ENCODE measurements around the gene KCNJ9.

The KCNJ9 gene

GRCh38 chr1:160081261-160081936 is at the start of gene KCNJ9:
KCNJ9 (plus strand) TSS chr1:160081538; CDS start chr1:160084031, 2,493 bp downstream.
- H3K4me3 ChIP-seq, result no peak within 1 kb of the TSS
- no peak within 1 kb of the TSS for H3K27ac ChIP-seq
- no peak for DNase-seq (ENCODE audit: low spot score)
- no peak for TF ChIP-seq CTCF (IDR thresholded peaks at IDR 0.05)

GRCh38 chr1:160032165-160032820 is 49.0 kb upstream of the KCNJ9 start:
- Histone ChIP-seq H3K4me3 (peak overlapping the region; percentile 98), H3K27ac (peak overlapping the region; percentile 11 to 77)
- TF ChIP-seq CTCF (IDR thresholded peaks at IDR 0.05), result no peak
- no peak for DNase-seq (ENCODE audit: low spot score)

GRCh38 chr1:160040476-160040875 is 40.9 kb upstream of the KCNJ9 start:
- Histone ChIP-seq H3K4me3 (no peak overlapping the region), H3K27ac (no peak overlapping the region)
- no peak for TF ChIP-seq CTCF (IDR thresholded peaks at IDR 0.05)
- no peak for DNase-seq (ENCODE audit: low spot score)

GRCh38 chr1:160043543-160043942 is 37.8 kb upstream of the KCNJ9 start:
- no peak overlapping the region for H3K27ac ChIP-seq
- H3K4me3 ChIP-seq, result no peak overlapping the region
- DNase-seq (ENCODE audit: low spot score), result no peak
- no peak for TF ChIP-seq CTCF (IDR thresholded peaks at IDR 0.05)

- no peak for TF ChIP-seq CTCF (IDR thresholded peaks at IDR 0.05)
- DNase-seq (ENCODE audit: low spot score), result no peak
- Histone ChIP-seq H3K4me3 (no peak overlapping the region), H3K27ac (no peak overlapping the region)
These were observed 35.7 kb upstream of the KCNJ9 start for GRCh38 chr1:160045653-160046052.

- TF ChIP-seq CTCF (IDR thresholded peaks at IDR 0.05), result peak; percentile 55
- Histone ChIP-seq H3K27ac (no peak overlapping the region), H3K4me3 (peak overlapping the region; percentile 17)
- DNase-seq (ENCODE audit: low spot score), result peak; percentile 73
These were observed 34.7 kb upstream of the KCNJ9 start for GRCh38 chr1:160046494-160047110.
